GM12892 (cell line): ENCODE results near the gene PPP1R7.

Experiments used
- POLR2A ChIP-seq: IDR thresholded peaks from 2 replicates; pipeline ENCODE4 v1.6.1; 2011; ENCODE audit warnings: low read depth, low read length, control low read depth
- POLR2AphosphoS5 ChIP-seq: IDR thresholded peaks from 2 replicates; pipeline ENCODE4 v1.6.1; 2011; ENCODE audit warnings: low read depth, low read length, control low read depth
- TAF1 ChIP-seq: IDR thresholded peaks from 2 replicates; pipeline ENCODE4 v1.6.1; 2011; ENCODE audit warnings: low read depth, mild to moderate bottlenecking, control low read depth, low read length, borderline replicate concordance

DNA sequence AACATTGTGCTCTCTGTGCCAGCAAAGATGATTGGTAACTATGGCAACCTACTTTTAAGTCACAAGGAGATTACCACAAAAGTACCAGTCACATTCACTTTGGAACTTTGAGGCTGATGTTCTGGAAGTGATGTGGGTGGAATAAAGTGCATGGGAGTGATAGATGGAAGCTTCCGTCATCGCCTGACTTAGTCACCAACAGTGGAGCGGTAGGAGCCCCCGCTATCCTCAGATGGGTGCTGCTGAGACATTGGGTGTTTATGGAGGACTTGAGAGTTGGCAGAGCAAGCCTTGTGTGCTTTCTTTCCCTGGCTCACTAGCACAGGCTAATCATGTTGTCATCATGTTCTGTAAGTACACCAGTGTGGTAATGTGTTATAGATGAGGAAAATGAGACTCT, 4.6 kb downstream of the PPP1R7 start:
- TF ChIP-seq POLR2AphosphoS5 (no peak), POLR2A (no peak), TAF1 (no peak)
